GM18873 (cell line): ENCODE results near the gene USB1.
"Not testable (repeated sequence)": the region's sequence is repeated elsewhere in the genome, so short reads cannot be mapped to it uniquely, and the experiment has no call there.

Experiments used
- ATAC-seq: cut with Tn5 transposase; IDR thresholded peaks from one replicate; pipeline ENCODE4 v1.9.1; 2021; ENCODE audit warnings: mild to moderate bottlenecking, moderate library complexity, moderate number of reproducible peaks; ENCODE audit not compliant: unreplicated experiment, low FRiP score

USB1 gene

GRCh38 chr16:57969451-57970123, 31.6 kb upstream of the USB1 start:
- no peak for ATAC-seq

DNA sequence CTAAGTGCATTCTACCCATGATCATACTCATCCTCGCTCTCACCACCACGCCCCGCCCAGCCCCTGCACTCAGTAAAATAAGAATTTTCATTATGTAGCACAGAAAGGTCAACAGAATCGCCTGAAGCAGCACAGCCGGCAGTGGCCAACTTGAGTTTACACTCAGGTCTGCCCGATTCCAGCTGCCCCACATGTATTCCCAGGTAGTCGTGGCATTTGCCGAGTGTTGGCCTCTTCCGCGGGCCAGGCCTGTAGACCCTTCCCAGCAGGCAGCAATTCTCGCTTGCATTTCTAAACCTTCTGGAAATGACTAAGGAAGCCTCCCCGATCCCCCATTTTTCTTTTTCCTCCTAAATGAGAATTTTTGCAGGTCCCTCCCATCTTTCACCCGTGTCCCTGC, 30.9 kb upstream of the USB1 start:
- ATAC-seq: no peak

GRCh38 chr16:57970970-57971369, 30.2 kb upstream of the USB1 start, which contains the start of gene CNGB1:
Gene CNGB1 (minus strand): TSS chr16:57971128. CDS start chr16:57967286, 3,842 bp downstream.
- no peak for ATAC-seq

DNA sequence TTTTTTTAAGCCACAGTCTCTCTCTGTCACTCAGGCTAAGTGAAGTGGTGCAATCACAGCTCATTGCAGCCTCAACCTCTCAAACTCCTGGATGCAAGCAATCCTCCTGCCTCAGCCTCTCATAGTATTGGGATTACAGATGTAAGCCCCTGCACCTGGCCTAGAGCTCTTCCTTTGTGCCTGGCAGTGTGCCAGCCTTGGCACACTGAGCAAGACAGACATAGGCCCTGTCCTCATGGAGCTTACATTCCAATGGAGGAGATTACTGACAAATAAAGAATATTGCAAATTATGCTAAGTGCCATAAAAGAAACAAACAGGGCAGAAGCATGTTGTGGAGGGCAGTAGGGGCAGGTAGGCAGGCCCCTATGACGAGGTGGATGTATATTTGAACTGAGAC, 29.4 kb upstream of the USB1 start:
- no peak for ATAC-seq

DNA sequence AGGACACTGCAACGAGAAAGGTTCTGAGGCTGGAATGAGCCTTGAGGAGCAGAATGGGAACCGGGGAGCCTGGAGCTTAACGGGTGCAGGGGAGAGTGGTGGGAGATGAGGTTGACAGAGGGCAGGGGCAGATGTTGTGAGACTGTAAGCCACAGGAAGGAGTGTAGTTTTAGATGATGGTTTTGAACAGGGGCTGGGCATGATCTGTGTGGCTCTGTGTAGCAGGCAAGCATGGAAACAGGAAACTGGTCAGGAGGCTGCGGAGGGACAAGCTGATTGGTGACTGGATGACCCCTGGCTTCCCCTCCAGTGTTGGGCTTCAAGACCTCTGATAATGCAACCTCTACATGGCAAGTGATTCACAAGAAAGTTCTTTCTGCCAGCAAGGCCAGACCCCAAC, 28.9 kb upstream of the USB1 start:
- ATAC-seq: no peak

DNA sequence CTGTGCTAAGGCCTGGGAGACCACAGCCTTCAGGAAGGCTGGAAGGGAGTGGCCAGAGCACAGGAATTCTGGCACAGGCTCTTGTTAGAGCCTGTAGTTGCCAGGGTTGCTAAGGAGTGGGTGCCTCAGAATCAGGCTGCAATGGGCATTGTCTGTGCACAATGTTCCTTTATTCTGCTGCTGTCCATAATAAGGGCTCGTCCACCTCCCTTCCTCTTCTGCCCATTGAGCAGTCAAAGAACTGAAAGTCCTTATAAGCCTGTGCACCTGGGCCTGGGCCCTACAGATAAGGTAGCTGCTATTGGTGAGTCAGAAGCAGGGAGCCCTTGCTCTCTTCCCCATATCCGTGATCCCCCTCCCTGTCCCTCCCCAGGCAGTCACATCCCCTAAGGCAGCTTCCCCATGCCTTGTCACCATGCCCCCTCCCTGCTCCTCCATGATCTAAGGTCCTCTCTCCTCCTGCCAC, 24.8 kb upstream of the USB1 start:
- ATAC-seq: no peak

- ATAC-seq: no peak
Observed at GRCh38 chr16:57977418-57978069, 23.7 kb upstream of the USB1 start.

DNA sequence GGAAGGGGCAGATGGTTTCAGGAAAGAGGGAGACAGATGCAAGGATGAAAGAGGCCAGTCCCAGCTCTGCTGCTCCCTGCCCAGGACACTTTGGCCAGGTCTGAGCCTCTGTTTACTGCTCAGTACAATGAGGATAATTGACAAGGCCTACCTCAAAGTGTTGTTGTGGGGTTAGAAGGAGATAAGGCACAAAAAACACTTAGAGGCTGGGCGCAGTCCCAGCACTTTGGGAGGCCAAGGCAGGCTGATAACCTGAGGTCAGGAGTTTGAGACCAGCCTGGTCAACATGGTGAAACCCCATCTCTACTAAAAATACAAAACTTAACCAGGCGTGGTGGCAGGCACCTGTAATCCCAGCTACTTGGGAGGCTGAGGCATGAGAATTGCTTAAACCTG, 23.1 kb upstream of the USB1 start:
- ATAC-seq: not testable (repeated sequence)

- ATAC-seq: no peak
Observed at GRCh38 chr16:57979006-57979585, 22.1 kb upstream of the USB1 start.

DNA sequence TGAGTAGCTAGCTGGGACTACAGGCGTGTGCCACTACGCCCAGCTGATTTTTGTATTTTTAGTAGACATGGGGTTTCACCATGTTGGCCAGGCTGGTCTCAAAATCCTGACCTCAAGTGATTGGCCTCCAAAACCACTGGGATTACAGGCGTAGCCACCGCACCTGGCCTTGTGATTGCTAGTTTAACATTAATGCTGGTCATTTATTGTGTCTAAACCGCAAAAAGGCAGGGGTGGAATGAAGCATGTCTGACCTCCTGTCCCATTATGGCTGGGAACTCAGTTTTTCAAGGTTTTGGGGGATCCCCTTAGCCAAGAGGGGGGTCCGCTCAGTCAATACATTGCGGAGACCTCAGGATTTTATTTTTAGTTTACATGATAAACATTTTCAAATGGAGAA, 19.6 kb upstream of the USB1 start:
- ATAC-seq: no peak

GRCh38 chr16:57982385-57982784, 18.8 kb upstream of the USB1 start:
- no peak for ATAC-seq

DNA sequence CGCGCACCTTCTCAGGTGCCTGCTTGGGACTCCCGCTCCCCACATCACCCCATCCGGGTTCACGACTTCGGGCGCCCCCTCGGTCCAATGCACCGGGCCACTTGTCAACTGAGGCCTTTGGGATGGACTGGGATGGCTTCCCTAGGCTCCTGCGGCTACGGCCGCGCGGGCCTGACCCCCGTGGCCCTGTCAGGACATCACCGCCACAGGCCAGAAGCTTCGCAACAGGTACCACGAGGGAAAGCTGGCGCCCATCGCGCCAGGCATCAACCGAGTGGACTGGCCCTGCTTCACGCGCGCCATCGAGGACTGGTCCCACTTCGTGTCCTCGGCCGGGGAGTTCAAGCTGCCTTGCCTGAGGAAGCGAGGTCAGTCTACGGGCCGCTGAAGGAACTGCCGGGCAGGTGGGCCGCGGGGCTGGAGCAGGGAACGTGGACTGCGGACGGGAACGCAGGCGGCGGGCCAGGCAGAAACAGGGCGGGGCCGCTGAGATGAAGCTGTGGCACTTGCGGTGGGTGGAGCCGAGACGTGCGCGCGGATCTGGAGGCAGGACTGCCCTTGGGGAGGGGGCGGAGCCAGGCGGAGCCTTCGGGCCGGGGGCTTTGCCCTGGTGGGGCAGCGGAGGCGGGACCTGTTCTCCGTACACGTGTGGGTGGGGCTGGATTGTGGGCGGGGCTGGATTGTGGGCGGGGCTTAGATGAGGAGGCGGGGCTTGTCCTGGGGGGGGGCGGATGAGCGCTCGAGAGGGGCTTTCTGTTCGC, 16.6 kb upstream of the USB1 start:
- no peak for ATAC-seq

DNA sequence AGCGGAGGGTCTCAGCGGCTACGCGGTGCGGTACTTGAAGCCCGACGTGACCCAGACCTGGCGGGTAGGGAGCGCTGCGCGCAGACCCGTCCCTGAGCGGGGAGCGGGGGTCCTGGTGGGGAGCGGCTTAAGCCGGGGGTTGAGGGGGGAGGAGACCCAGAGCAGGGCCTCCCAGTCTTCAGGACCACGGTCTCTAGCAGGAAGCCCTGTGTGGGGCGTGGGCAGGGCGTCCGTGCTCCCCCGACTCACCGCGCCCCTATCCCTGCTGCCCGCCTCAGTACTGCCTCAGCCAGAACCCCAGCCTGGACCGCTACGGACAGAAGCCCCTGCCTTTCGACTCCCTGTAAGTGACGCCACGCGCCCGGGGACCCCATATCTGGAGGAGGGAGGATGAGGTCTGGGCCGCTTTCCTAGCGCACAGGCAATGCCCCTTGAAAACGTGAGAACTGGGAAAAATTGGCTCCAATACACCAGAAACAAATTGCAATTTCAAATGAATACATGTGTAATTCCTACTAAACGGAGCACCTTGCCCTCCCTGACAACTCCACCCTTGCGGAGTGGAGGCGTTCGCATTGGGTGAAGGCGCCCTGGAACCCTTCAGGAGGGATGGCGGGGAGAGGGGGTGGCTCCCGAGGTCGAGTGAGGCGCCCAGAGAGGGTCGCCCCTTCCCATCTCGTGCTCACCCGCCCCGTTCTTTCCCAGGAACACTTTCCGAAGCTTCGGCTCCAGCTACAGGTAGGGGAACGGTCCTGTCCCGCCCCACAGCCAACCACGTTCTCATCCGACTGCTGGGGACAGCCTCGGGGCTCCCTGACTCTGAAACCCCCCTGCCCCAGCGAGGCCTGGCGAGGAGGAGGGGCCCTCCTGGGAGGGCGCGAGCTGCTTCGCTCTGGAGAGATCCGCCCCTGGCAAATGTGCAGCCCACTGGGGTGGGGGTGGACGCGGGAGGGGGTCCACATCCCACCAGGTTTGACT, 15.7 kb upstream of the USB1 start:
- no peak for ATAC-seq

DNA sequence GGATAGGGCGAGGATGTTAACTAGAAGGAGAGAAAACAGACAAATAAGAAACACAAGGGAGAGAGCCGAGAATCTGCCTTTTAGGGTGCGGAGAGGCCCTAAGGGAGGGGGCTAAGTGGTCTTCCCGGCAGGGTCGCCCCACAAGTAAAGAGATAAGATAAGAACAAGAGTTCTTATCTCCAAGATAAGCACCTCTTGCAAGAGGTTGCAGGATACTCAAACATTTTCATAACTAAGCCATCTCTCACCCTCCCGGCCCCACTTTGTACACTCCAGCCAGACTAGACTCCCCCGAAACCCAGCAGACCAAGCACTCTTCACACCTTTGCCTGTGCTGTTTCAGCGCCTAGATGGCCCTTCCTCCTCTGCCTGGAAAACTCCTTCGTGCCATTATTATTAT, 15.0 kb upstream of the USB1 start:
- ATAC-seq: no peak

DNA sequence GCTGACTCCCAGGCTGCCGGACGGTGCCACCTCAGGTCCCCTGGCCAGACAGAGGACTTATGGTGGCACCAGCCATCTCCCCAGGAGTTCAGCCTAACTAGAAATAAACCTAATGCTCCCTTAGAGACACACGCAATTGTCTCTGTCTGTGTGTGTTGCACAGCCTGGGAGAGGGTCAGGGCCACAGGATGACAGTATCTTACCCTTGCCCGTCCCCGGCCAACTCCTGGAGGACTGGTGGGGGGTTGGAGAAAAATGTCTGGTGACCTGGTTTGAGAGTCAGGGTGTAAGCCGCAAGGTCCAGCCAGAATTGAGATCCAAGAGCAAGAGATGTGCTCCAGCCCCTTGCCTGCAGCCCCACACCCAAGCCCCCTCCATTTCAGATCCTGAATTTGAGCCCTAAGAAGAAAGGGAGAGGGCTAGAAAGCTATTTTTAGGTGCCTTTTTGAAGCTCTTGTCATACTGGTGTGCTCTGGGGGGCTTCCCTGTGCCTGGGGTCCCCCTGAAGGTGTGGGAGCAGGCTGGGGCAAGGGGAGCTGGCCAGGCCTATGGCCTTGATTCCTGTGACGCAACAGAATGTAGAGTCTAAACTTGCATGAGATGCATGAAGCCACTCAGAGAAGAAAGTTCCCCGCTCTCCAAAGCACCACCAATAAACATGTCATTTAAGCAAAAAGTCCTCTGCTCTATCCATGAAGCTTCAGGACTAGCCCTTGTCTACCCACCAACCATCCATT, 13.6 kb upstream of the USB1 start:
- no peak for ATAC-seq

DNA sequence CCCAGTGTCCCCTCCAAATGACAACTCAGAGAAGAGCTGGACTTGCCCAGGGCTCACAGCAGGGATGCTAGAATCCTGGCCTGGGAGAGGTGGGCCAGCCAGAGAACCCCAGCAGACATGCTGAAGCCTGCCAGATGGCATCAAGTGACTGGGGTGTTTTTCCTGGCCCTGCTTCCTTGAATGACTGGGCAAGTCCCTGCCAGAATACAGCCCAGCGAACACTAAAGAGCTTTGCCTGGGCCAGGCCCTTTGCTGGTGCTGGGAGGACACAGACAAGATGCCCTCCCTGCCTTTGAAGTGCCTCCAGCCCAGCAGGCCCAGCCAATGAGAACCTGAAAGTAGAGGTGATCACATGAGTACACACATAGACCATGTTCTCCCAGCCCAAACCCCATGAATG, 12.3 kb upstream of the USB1 start:
- no peak for ATAC-seq

DNA sequence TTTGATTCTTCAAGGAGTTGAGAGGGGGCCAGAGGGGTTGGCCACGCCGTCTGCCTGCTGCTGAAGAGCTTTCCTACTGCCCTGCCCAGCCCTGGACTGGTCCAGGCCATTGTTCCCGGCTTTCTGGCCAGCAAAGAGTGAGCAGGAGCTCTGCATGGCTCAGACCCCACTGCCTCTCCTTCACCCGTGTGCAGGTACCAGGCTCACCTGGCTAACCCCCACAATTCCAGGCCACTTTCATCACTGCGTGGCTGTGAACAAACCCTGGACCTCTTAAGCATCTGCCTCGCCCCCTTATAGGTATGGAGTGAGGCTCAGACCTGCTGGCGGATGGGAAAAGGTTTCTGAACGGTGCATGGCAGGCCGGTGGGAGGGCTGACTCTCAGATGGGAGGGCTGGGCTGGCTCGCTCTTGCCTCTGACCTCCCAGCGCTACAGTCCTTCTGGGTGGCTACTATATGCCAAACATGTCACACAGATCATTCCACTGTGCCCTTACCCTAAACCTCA, 9.6 kb upstream of the USB1 start:
- no peak for ATAC-seq

- no peak for ATAC-seq
Observed at GRCh38 chr16:57992084-57992483, 9.1 kb upstream of the USB1 start.

DNA sequence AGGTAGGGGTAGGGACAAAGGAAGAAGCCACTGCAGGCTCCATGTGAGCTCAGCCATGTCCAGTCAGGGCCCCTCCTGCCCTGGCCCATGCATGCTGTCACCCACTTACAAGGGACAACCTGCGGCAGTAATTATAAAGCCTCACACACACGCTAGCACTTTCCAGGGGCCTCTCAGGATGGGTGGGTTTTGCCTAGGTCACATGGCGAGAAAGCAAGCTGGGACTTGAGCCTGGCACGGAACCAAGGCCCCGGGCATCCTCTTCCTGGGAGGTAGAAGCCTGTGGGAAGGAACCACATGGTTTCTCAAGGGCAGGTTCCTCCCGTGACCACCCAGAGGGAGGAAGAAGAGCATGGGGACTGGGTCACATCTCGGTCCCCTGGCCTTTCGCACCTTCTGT, 7.8 kb upstream of the USB1 start:
- ATAC-seq: no peak
